Measurements from ENCODE around the gene LRRC23. TPM values are rescaled to one million over a fixed set of nuclear protein-coding genes. Genes with fewer than 3 reads are reported as not detected.
A peak's percentile ranks its signal among the peaks of the same experiment; 100 is the strongest.

LRRC23 gene
- total RNA-seq, 3 donors from 2014 or later, result 7.4 to 15.4 (median 10.8) TPM

DNA sequence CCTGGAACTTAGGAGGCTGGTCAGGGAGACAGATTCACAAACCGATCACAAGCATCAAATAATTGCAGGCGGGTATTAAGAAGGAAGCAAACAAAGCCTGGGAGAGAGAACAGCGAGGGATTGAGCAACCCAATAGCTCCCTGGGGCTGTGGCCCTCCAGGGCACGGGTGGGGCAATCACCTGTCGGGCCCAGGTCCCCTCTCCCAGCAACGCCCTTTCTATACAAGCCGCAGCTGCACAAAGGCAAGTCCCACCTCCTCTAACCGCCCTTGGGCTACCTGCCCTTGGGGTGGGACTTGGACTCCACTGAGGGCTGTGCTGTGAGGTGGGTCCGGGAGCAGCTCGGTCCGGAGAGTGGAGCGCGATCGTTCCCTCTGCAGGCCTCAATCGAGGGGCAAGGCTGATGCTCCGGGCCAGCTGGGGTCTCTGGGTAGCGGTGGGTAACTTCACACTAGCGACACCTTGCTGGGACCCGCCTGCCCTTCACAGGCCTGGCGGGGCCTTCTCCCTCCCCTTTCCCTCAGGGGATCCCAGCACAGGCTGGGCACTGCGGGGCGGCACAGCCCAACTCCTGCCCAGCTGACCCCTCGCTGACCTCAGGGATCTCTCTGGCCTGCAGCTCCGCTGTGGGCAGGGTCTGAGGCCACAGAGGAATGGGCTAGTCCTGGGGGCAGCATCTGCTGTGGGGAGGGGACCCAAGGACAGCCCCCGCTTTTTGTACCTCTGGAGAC lies 57.8 kb downstream of the LRRC23 start:
- intact Hi-C loops (cut with DNase I; ENCODE audit: low total_unique reads), result loop anchor here (10.0 kb wide), 1 partner anchor 98 kb away; the partner anchor contains the start of gene TPI1
- TF ChIP-seq POLR2A (IDR thresholded peaks at IDR 0.05) (no peak), POLR2AphosphoS5 (IDR thresholded peaks at IDR 0.05) (no peak)
- TF ChIP-seq, protein P1, sequence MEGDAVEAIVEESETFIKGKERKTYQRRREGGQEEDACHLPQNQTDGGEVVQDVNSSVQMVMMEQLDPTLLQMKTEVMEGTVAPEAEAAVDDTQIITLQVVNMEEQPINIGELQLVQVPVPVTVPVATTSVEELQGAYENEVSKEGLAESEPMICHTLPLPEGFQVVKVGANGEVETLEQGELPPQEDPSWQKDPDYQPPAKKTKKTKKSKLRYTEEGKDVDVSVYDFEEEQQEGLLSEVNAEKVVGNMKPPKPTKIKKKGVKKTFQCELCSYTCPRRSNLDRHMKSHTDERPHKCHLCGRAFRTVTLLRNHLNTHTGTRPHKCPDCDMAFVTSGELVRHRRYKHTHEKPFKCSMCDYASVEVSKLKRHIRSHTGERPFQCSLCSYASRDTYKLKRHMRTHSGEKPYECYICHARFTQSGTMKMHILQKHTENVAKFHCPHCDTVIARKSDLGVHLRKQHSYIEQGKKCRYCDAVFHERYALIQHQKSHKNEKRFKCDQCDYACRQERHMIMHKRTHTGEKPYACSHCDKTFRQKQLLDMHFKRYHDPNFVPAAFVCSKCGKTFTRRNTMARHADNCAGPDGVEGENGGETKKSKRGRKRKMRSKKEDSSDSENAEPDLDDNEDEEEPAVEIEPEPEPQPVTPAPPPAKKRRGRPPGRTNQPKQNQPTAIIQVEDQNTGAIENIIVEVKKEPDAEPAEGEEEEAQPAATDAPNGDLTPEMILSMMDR (IDR thresholded peaks at IDR 0.05), result no peak
- peak overlapping the region; percentile 98 to 99 for H3K27ac ChIP-seq
- peak overlapping the region; percentile 24 to 78 (median 76) for H3K4me3 ChIP-seq
- peaks cover 8 to 22% of the 10 kb centered on the region in 2 donors for H3K4me1 ChIP-seq
- no peaks in the 10 kb centered on the region for H3K27me3 ChIP-seq
- DNase-seq (ENCODE audit: low spot score in 2 of 2), result no peak
- H3K9me3 ChIP-seq, result no peaks in the 10 kb centered on the region
- no peaks in the 10 kb centered on the region for H3K36me3 ChIP-seq

DNA sequence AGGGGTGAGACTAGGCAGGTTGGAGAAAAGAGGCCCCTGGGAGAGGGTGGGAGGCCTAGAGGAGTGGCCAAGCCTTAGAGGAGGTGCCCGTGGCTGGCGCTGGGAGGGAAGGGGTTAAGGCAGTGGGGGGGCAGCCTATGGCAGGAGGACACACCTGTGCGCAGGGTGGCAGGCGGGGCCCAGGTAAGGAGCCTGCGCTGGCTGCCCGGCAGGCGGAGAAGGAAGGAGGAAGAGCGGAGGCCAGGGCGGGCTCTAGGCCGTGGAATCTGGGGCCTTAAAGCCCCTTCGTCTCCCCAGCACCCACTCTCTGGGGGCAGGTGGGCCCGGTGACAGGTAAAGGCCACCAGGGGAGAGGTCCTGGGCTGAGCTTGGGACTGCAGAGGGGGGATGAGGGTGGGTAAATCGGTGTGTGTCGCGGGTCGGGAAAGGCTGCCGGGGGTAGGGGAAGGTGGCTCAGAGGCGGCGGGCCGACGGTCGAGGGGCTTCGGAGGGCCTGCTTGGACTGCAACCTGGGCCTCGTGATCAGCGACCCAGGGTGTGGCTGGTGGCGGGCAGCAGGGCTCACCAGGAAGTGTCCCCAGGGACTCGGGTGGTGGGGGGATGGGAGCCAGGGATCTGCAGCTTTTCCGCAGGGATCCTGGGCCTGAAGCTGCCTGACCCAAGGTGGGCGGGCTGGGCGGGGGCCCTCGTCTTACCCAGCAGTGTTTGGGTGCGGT lies 58.6 kb downstream of the LRRC23 start:
- H3K4me1 ChIP-seq, result peaks cover 8 to 28% of the 10 kb centered on the region in 2 donors
- intact Hi-C loops (cut with DNase I; ENCODE audit: low total_unique reads), result loop anchor here (10.0 kb wide), 1 partner anchor 98 kb away; the partner anchor contains the start of gene TPI1
- peak; percentile 92 to 96 for DNase-seq (ENCODE audit: low spot score in 2 of 2)

More for the DNA sequence above, 58.6 kb downstream of the LRRC23 start:
- Histone ChIP-seq H3K27me3 (no peaks in the 10 kb centered on the region), H3K9me3 (no peaks in the 10 kb centered on the region), H3K4me3 (peak overlapping the region in 2 of 3 donors; percentile 76 to 78), H3K36me3 (peaks cover 7% of the 10 kb centered on the region), H3K27ac (peak overlapping the region; percentile 98 to 99)
- TF ChIP-seq POLR2AphosphoS5 (IDR thresholded peaks at IDR 0.05) (peak; percentile 58 to 93 (median 80)), POLR2A (IDR thresholded peaks at IDR 0.05) (peak; percentile 90)
- TF ChIP-seq, protein P1 (IDR thresholded peaks at IDR 0.05), result peak; percentile 48 to 79 (median 66)

Other genes with a start within 250 kb of the LRRC23 start
- gene ING4, start 241.7 kb upstream of the LRRC23 start, total RNA-seq, result 10 to 100 TPM; 51.1 to 74.2 (median 56.3) TPM
- 10 to 100 TPM; 34.4 to 57.0 (median 49.5) TPM for gene ZNF384, start 215.4 kb upstream of the LRRC23 start, total RNA-seq
- under 1 TPM in 2 of 3 donors, not detected in 1; 0.29 to 0.33 TPM for gene PIANP, start 204.0 kb upstream of the LRRC23 start, total RNA-seq
- gene COPS7A, start 180.8 kb upstream of the LRRC23 start, total RNA-seq, result 10 to 100 TPM; 52.1 to 72.2 (median 59.9) TPM
- 100 to 1,000 TPM; 130 to 168 (median 159) TPM for gene MLF2, start 151.7 kb upstream of the LRRC23 start, total RNA-seq
- 100 to 1,000 TPM in 1 of 3 donors, 10 to 100 TPM in 2; 70.9 to 101 (median 85.8) TPM for gene PTMS, start 138.5 kb upstream of the LRRC23 start, total RNA-seq
- gene LAG3, start 132.3 kb upstream of the LRRC23 start, total RNA-seq, result 1 to 10 TPM in 1 of 3 donors, under 1 TPM in 2; 0.44 to 1.3 (median 0.80) TPM
- 10 to 100 TPM in 2 of 3 donors, 1 to 10 TPM in 1; 5.9 to 29.0 (median 11.0) TPM for gene CD4, start 115.3 kb upstream of the LRRC23 start, total RNA-seq
- 1 to 10 TPM; 2.6 to 4.2 (median 4.1) TPM for gene GPR162, start 83.0 kb upstream of the LRRC23 start, total RNA-seq
- 10 to 100 TPM in 2 of 3 donors, 1 to 10 TPM in 1; 7.5 to 29.5 (median 10.1) TPM for gene P3H3, start 76.4 kb upstream of the LRRC23 start, total RNA-seq
- gene GNB3, start 63.9 kb upstream of the LRRC23 start, total RNA-seq, result 1 to 10 TPM in 2 of 3 donors, under 1 TPM in 1; 0.80 to 3.3 (median 2.2) TPM
- 1 to 10 TPM in 2 of 3 donors, under 1 TPM in 1; 0.33 to 3.0 (median 1.8) TPM for gene CDCA3, start 53.5 kb upstream of the LRRC23 start, total RNA-seq
- 10 to 100 TPM; 32.6 to 52.8 (median 34.7) TPM for gene USP5, start 52.7 kb upstream of the LRRC23 start, total RNA-seq
- gene TPI1, start 37.3 kb upstream of the LRRC23 start, total RNA-seq, result 100 to 1,000 TPM; 297 to 386 (median 351) TPM
- gene SPSB2, start 31.5 kb upstream of the LRRC23 start, total RNA-seq, result 10 to 100 TPM in 2 of 3 donors, 1 to 10 TPM in 1; 9.0 to 13.4 (median 12.7) TPM
- 10 to 100 TPM in 2 of 3 donors, 1 to 10 TPM in 1; 5.0 to 16.1 (median 11.1) TPM for gene ENO2, start 9.8 kb downstream of the LRRC23 start, total RNA-seq
- 10 to 100 TPM; 57.9 to 96.4 (median 59.7) TPM for gene ATN1, start 23.1 kb downstream of the LRRC23 start, total RNA-seq
- gene RNU7-1, start 39.0 kb downstream of the LRRC23 start, total RNA-seq, result not detected
- gene C12orf57, start 39.2 kb downstream of the LRRC23 start, total RNA-seq, result 100 to 1,000 TPM; 515 to 824 (median 547) TPM
- gene PTPN6, start 46.5 kb downstream of the LRRC23 start, total RNA-seq, result 10 to 100 TPM; 14.7 to 28.0 (median 20.3) TPM
- gene PHB2, start 65.8 kb downstream of the LRRC23 start, total RNA-seq, result 100 to 1,000 TPM; 194 to 237 (median 221) TPM
- gene EMG1, start 66.1 kb downstream of the LRRC23 start, total RNA-seq, result 10 to 100 TPM; 29.6 to 52.0 (median 49.5) TPM
- gene LPCAT3, start 113.7 kb downstream of the LRRC23 start, total RNA-seq, result 10 to 100 TPM; 28.3 to 67.5 (median 63.7) TPM
- gene C1S, start 155.9 kb downstream of the LRRC23 start, total RNA-seq, result 100 to 1,000 TPM; 307 to 959 (median 622) TPM
- gene C1R, start 187.6 kb downstream of the LRRC23 start, total RNA-seq, result 100 to 1,000 TPM; 302 to 773 (median 582) TPM
- 100 to 1,000 TPM in 2 of 3 donors, 10 to 100 TPM in 1; 80.6 to 138 (median 124) TPM for gene C1RL, start 204.4 kb downstream of the LRRC23 start, total RNA-seq
- 1 to 10 TPM; 1.1 to 3.3 (median 2.9) TPM for gene RBP5, start 224.1 kb downstream of the LRRC23 start, total RNA-seq
- gene CLSTN3, start 225.5 kb downstream of the LRRC23 start, total RNA-seq, result 10 to 100 TPM; 23.9 to 58.7 (median 40.3) TPM

Measured in breast epithelium (tissue), 4 donors.